Measurements from ENCODE around the gene PRDM12.

DNA sequence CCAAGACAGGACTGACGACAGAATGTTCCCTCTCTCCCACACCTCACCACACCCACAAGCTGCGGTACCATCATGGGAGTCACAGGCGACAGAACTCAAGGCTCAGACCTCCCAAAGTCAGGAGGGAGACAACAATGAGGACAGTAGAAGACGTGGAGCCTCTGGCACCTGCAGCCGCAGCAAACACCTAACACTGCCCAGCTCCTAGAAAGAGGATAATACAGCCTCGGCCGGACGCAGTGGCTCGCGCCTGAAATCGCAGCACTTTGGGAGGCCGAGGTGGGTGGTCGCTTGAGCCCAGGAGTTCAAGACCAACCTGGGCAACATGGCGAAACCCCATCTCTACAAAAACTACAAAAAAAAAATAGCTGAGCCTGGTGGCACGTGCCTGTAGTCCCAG lies 13.2 kb upstream of the PRDM12 start:
- TF ChIP-seq CTCF (IDR thresholded peaks at IDR 0.05; ENCODE audit: low read length) (no peak), EZH2 (IDR thresholded peaks at IDR 0.05; ENCODE audit: borderline replicate concordance, low read length) (no peak)

Measured in OCI-LY1 (cell line).